Measurements from ENCODE around the gene TROAP.
"Not testable (repeated sequence)": the region's sequence is repeated elsewhere in the genome, so short reads cannot be mapped to it uniquely, and the experiment has no call there.

TROAP gene

DNA sequence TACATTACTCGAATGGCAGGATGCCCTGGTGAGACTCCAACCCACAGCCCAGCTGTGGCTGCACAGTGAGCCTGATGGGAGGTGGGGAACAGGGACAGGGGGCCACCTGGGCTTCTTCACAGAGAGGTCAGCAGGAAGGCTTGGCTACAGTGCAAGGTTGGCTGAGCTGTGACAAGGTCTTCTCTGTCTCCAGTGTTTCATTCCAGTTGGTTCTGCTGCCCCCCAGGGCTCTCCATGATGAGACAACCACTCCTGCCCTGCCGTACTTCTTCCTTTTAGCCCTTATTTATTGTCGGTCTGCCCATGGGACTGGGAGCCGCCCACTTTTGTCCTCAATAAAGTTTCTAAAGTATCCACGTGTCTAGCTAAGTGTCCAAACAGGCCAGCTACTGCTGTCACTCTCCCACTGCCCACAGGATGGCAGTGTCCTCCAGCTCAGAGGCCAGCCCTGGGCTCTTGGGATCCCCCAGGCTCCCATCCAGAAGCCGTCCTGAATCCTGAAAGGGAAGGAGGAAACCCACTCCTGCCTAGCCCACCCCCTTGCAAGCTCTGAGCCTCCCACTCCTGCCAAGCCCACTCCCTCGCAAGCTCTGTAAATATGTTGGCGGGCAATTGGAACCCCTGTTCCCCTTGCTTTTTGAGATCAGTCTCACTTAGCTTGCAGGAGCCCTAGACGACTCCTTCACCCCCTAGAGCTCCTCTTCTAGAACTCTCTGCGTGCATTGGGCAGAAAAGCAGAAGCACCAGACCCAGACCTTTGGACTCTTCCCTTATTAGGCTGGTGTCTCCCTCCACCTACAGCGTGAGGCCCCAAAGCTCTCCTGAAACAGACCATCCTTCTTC, 8.5 kb downstream of the TROAP start:
- DNase-seq (no peak), ATAC-seq (no peak)
- peaks cover 39% of the 10 kb centered on the region for H3K27me3 Mint-ChIP-seq
- H3K4me1 Mint-ChIP-seq, result peaks cover 6% of the 10 kb centered on the region
- no peaks in the 10 kb centered on the region for H3K9me3 Mint-ChIP-seq
- no peak overlapping the region for H3K27ac Mint-ChIP-seq
- no peak overlapping the region for H3K4me3 Mint-ChIP-seq
- H3K36me3 Mint-ChIP-seq (ENCODE audit: low read depth), result peaks cover 28% of the 10 kb centered on the region

GRCh38 chr12:49332441-49332861, 9.4 kb downstream of the TROAP start:
- DNase-seq (no peak), ATAC-seq (no peak)
- peaks cover 14% of the 10 kb centered on the region for H3K4me1 Mint-ChIP-seq
- no peak overlapping the region for H3K27ac Mint-ChIP-seq
- H3K27me3 Mint-ChIP-seq, result peaks cover 47% of the 10 kb centered on the region
- no peaks in the 10 kb centered on the region for H3K9me3 Mint-ChIP-seq
- peaks cover 27% of the 10 kb centered on the region for H3K36me3 Mint-ChIP-seq (ENCODE audit: low read depth)
- H3K4me3 Mint-ChIP-seq, result no peak overlapping the region

- H3K9me3 Mint-ChIP-seq, result no peaks in the 10 kb centered on the region
- no peak overlapping the region for H3K27ac Mint-ChIP-seq
- no peak for ATAC-seq
- peaks cover 18% of the 10 kb centered on the region for H3K4me1 Mint-ChIP-seq
- peaks cover 23% of the 10 kb centered on the region for H3K36me3 Mint-ChIP-seq (ENCODE audit: low read depth)
- H3K27me3 Mint-ChIP-seq, result peaks cover 52% of the 10 kb centered on the region
- DNase-seq, result no peak
- H3K4me3 Mint-ChIP-seq, result peak overlapping the region; percentile 38
Observed at GRCh38 chr12:49332891-49333371, 9.9 kb downstream of the TROAP start.

DNA sequence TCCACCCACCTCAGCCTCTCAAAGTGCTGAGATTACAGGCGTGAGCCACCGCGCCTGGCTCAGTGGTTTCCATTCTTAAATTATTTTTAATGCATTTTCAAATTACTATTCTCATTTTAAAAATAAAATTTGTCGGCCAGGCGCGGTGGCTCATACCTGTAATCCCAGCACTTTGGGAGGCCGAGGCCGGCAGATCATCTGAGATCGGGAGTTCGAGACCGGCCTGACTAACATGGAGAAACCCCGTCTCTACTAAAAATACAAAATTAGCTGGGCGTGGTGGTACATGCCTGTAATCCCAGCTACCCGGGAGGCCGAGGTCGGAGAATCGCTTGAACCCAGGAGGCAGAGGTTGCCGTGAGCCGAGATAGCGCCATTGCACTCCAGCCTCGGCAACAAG, 10.7 kb downstream of the TROAP start:
- Mint-ChIP-seq H3K4me1 (peaks cover 20% of the 10 kb centered on the region), H3K27me3 (peaks cover 61% of the 10 kb centered on the region), H3K36me3 (ENCODE audit: low read depth) (peaks cover 21% of the 10 kb centered on the region)
- H3K9me3 Mint-ChIP-seq, H3K4me3 Mint-ChIP-seq, ATAC-seq, H3K27ac Mint-ChIP-seq, DNase-seq: not testable (repeated sequence)

DNA sequence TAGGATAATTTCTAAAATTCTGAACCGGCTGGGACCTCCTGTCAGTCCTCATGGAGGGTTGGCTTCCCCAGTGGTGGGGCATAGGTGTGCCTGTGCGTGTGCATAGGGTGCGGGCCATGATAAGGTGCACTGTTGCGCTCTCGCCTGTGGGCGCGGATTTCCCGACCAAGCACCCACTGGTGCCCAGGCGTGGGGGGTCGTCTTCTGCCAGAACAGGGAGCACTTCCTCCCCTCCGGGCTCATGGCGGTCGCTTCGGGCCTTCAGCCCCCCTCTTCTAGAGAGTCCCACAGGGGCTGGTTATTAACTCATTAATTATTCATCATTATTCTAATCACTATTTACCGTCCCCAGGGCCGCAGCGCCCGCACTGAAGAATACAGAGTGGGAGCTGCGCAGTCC, 11.2 kb downstream of the TROAP start:
- Mint-ChIP-seq H3K4me3 (no peak overlapping the region), H3K27ac (no peak overlapping the region), H3K9me3 (no peaks in the 10 kb centered on the region), H3K36me3 (ENCODE audit: low read depth) (peaks cover 18% of the 10 kb centered on the region), H3K27me3 (peaks cover 64% of the 10 kb centered on the region), H3K4me1 (peaks cover 20% of the 10 kb centered on the region)
- ATAC-seq, result no peak
- no peak for DNase-seq

DNA sequence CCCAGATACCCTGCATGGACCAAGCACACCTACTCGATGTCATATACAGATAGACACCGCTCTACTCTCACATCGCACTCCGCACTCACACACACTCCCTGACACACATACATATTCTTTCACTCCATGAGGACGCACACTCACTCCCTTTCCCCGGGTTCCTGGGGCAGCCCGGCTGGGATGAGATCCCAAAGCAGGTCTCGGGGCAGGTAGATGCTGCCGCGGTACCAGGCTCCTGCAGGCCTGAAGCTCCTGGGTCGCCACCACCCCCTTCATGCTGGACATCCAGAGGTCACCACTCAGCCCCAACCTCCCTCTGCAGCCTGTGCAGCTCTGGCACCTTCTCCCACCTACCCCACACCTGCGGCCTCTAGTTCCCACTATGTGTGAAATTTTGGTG, 11.6 kb downstream of the TROAP start:
- H3K36me3 Mint-ChIP-seq (ENCODE audit: low read depth), result peaks cover 16% of the 10 kb centered on the region
- DNase-seq, result no peak
- H3K4me1 Mint-ChIP-seq, result peaks cover 20% of the 10 kb centered on the region
- H3K27me3 Mint-ChIP-seq, result peaks cover 67% of the 10 kb centered on the region
- no peak overlapping the region for H3K4me3 Mint-ChIP-seq
- ATAC-seq, result no peak
- no peak overlapping the region for H3K27ac Mint-ChIP-seq
- no peaks in the 10 kb centered on the region for H3K9me3 Mint-ChIP-seq

- no peak for DNase-seq
Observed at GRCh38 chr12:49335118-49335954, 12.3 kb downstream of the TROAP start.

DNA sequence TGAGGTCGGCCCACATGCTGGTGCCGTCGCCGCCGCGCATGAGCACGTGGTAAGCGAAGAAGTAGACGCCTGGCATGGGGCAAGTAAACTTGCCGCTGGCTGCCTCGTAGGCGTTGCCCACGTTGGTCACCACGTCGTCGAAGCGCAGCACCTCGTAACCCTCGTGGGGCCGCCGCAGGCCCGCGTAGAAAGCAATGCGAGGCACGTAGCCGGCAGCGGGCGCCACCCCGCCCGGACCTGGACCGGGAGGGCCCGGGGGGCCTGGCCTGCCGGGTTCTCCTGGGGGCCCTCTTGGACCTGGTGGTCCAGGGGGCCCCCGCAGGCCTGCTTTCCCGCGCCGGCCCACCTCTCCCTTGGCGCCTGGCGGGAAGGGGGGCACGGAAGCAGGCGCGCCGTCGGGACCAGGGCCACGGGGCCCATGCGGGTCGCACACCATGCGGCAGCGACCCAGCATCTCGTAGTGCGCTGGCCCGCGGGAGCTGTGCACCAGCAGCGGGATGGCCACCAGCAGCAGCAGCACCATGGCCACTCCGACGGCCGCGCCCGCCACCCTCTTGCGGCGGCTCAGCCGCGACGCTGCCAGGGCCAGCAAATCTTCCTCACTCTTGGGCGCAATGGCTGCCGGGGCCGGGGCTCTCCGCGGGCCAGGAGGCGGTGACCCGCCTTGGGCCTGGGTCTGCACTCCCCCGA, 13.0 kb downstream of the TROAP start:
- H3K27ac Mint-ChIP-seq, result no peak overlapping the region
- no peak for ATAC-seq
- H3K4me1 Mint-ChIP-seq, result peaks cover 20% of the 10 kb centered on the region
- H3K4me3 Mint-ChIP-seq, result no peak overlapping the region
- DNase-seq, result no peak
- H3K36me3 Mint-ChIP-seq (ENCODE audit: low read depth), result peaks cover 9% of the 10 kb centered on the region
- no peaks in the 10 kb centered on the region for H3K9me3 Mint-ChIP-seq
- peaks cover 76% of the 10 kb centered on the region for H3K27me3 Mint-ChIP-seq

More at GRCh38 chr12:49335118-49335954, 12.3 kb downstream of the TROAP start:
- Mint-ChIP-seq H3K9me3 (no peaks in the 10 kb centered on the region), H3K4me1 (peaks cover 20% of the 10 kb centered on the region), H3K4me3 (no peak overlapping the region), H3K27ac (no peak overlapping the region), H3K36me3 (ENCODE audit: low read depth) (peaks cover 14% of the 10 kb centered on the region), H3K27me3 (peaks cover 72% of the 10 kb centered on the region)
- ATAC-seq, result no peak

DNA sequence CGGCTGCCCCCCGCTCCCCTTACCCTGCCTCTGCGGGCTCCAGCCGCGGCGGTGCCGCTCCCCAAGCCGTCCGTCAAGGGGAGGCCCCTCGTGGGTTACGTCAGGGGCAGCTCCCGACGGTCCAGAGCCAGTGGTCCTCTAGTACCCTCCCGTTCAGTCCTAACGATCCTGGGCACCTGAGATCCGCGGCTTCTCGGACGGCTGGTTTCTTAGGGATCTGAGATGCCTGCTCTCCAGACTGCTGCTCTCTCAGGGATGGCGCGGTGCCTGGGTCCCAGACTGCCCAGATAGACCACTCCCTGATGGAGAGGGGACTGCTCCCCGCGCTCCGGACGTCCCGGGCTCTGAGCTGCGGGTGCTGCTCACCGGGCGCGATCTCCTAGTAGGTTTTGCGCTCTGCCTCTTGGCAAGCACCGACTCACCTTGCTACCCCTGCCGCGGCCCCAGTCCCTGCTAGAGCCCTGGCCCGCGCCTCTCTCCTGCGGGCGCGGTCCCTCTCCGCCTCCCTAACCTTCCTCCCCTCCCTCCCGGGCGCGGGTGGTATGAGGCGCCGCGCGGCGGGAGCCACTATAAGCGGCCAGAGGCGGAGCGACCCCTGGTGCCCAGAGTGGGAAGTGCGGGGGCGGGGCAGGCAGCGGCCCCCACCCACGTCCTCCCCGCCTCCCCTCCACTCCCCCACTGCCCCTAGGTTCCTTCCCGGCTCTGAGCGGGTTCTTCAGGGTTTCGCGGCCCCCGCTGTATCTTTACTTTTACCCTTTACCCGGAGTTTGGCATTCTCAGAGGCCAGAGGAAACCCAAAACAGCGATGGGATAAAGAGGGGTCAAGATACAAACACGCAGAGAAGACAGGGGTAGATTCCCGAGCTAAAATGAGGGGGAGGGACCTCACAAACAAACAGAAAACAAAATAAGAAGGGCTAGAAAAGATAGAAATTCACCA, 13.9 kb downstream of the TROAP start, which contains the start of gene C1QL4:
Gene C1QL4, minus strand, starts transcription at position 544 of the 940 bp plus-strand sequence. CDS start 711 bp downstream, outside the sequence.
- Mint-ChIP-seq H3K4me3 (peak within 1 kb of the TSS; percentile 61), H3K27me3 (peaks cover 80% of the 10 kb centered on the region), H3K27ac (no peak within 1 kb of the TSS), H3K4me1 (peaks cover 20% of the 10 kb centered on the region), H3K9me3 (no peaks in the 10 kb centered on the region), H3K36me3 (ENCODE audit: low read depth) (peaks cover 4% of the 10 kb centered on the region)
- DNase-seq (peak; percentile 94), ATAC-seq (peak; percentile 57)

DNA sequence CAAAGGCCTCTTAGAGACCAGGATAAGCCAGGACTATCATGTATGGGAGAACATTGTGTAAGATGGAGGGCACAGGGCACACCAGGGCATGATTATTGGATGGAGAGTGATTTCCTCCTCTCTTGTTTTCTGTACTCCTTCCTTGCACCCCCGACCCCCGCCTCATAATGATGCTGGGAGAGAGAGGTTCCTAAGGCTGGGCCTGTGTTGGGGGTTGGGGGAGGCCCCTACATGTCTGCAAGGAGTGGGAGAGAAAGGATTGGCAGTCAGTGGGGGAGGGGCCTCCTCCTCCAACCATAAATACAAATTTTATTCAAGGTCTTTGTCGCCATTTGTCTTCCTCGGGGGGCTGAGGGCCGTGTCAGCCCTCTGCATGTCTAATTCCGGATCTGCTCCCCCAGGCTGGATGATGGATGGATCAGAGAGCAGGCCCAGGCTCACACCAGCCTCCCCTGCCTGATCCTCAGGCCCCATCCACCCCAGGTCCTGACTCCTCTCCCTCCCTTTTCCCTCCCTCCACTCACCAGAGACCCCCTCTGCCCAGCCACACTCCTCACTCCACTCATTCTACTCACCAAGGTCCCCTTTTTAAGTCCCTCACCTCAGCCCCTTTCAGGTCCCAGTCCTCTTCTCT, 15.9 kb downstream of the TROAP start:
- H3K27me3 Mint-ChIP-seq, result peaks cover 77% of the 10 kb centered on the region

GRCh38 chr12:49339464-49339861, 16.4 kb downstream of the TROAP start:
- H3K27me3 Mint-ChIP-seq, result peaks cover 78% of the 10 kb centered on the region
- H3K9me3 Mint-ChIP-seq, result no peaks in the 10 kb centered on the region
- ATAC-seq (no peak), DNase-seq (no peak)
- peaks cover 31% of the 10 kb centered on the region for H3K4me1 Mint-ChIP-seq
- no peak overlapping the region for H3K27ac Mint-ChIP-seq
- H3K4me3 Mint-ChIP-seq, result no peak overlapping the region
- no peaks in the 10 kb centered on the region for H3K36me3 Mint-ChIP-seq (ENCODE audit: low read depth)

More for the DNA sequence above, 15.9 kb downstream of the TROAP start:
- Mint-ChIP-seq H3K4me3 (no peak overlapping the region), H3K36me3 (ENCODE audit: low read depth) (no peaks in the 10 kb centered on the region), H3K9me3 (no peaks in the 10 kb centered on the region), H3K27ac (no peak overlapping the region), H3K4me1 (peaks cover 27% of the 10 kb centered on the region)
- no peak for DNase-seq
- no peak for ATAC-seq

- Mint-ChIP-seq H3K4me1 (peaks cover 32% of the 10 kb centered on the region), H3K27me3 (peaks cover 73% of the 10 kb centered on the region), H3K4me3 (no peak overlapping the region), H3K27ac (no peak overlapping the region), H3K9me3 (no peaks in the 10 kb centered on the region), H3K36me3 (ENCODE audit: low read depth) (no peaks in the 10 kb centered on the region)
- ATAC-seq (no peak), DNase-seq (no peak)
Observed at GRCh38 chr12:49340095-49340870, 17.2 kb downstream of the TROAP start.
